ENCODE results near the gene PHLDB3.

The PHLDB3 gene

DNA sequence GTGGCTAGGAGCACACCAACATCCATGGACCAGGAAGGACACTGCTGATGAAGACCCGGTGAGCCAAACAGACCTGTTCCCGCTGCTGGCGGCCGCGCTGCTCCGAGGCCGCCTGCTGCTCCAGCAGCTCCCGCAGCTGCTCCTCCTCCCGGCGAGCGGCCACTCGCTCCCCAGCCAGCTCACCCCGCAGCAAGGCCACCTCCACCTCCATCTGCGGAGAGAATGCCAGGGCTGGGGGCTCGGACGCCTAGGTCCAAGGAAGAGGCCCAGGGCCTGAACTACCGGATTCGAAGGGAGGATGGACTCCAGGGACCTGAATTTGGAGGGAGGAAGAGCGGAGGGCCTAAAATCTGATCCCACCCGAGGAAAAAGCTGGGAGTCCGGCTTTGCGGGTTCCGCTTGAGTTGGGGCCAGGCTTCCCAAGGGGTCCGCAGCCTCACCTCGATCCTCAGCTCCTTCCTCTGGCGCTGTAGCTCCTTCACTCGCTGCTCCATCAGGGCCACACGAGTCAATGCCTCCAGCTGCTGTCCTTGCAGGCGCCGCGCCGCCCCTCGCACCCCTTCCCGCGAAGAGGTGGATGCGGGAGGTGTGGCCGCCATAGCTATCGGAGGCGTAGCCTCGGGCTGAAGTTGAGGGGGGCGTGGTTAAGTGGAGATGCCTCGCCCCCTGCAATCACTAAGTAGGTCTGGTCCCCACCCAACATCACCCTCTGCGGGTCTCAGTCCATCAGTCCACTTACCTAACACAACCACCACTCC, 2.7 kb downstream of the PHLDB3 start:
- no peak for DNase-seq (ENCODE audit: low read depth in 2 of 2, low spot score in 1 of 2)

DNA sequence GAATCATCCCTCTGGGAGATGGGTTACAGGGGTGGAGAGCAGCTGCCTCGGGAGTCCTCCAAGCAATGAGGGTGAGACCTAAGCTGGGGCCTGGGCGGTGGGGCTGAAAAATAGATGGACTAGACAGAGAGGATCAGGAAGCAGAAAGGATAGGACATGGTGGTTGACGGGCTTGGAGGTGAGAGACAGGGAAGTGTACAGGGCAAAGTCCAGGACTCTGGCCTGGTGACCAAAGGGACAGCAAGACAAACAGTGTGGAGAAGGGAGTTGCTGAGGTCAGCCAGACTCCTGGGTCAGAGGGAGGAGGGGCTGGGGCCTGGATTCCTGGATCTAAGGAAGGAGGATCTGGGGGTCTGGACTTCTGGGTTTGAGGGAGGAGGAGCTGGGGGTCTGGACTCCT, 5.5 kb downstream of the PHLDB3 start:
- DNase-seq (ENCODE audit: low read depth in 2 of 2, low spot score in 1 of 2) = no peak

GRCh38 chr19:43498233-43498842, 6.2 kb downstream of the PHLDB3 start:
- no peak for DNase-seq (ENCODE audit: low read depth in 2 of 2, low spot score in 1 of 2)

GRCh38 chr19:43496960-43497359, 7.6 kb downstream of the PHLDB3 start:
- DNase-seq (ENCODE audit: low read depth in 2 of 2, low spot score in 1 of 2) = no peak

- DNase-seq (ENCODE audit: low read depth in 2 of 2, low spot score in 1 of 2) = no peak
Measured at GRCh38 chr19:43495082-43495481, 9.5 kb downstream of the PHLDB3 start.

DNA sequence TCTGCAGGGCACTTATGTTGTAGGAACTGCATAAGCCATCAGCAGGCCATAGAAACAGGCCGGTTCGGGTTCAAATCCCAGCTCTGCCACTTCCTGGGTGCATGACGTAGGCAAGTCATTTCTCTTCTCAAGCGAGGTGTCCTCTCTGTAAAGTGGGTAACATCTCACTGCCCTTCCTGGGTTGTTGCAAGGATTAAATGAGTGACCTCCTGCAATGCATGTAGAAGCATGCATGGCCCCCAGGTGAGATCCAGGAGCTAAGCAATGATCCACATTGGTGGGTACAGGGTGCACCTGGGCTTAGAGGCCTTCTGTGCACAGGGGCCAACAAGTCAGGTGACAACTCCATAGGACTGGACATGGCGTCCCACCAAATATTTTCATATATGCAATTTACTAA, 13.8 kb downstream of the PHLDB3 start:
- no peak for DNase-seq (ENCODE audit: low read depth in 2 of 2, low spot score in 1 of 2)

DNA sequence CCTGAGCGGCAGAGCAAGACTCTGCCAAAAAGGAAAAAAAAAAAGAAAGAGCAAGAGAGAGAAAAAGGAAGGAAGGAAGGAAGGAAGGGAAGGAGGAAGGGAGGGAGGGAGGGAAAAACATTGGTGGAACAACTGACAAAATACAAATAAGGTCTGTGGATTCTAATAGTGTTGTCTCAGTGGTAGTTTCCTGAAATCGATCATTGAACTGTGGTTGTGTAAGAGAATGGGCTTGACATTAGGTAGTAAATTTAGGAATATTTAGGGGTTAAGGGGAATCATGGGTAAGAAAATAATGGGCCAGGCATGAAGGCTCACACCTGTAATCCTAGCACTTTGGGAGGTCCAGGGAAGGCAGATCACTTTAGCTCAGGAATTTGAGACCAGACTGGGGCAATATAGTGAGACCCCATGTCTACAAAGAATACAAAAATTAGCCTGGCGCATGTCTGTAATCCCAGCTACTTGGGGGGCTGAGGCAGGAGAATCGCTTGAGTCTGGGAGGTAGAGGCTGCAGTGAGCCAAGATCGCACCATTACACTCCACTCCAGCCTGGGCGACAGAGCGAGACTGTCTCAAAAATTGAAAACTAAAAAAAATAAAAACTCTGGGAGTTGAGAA, 14.5 kb downstream of the PHLDB3 start:
- no peak for DNase-seq (ENCODE audit: low read depth in 2 of 2, low spot score in 1 of 2)

GRCh38 chr19:43489310-43489709, 15.2 kb downstream of the PHLDB3 start:
- no peak for DNase-seq (ENCODE audit: low read depth in 2 of 2, low spot score in 1 of 2)

DNA sequence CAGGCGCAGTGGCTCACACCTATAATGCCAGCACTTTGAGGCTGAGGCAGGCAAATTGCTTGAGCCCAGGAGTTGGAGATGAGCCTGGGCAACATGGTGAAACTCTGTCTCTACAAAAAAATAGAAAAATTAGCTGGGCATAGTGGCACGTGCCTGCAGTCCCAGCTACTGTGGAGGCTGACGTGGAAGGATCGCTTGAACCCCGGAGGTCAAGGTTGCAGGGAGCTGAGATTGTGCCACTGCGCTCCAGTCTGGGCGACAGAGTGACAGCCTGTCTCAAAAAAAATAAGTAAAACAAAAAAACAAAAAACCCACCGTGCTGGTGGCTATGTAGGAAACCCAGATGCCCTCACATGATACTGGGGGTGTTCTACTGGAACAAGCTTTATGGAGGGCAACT, 16.4 kb downstream of the PHLDB3 start:
- DNase-seq (ENCODE audit: low read depth in 2 of 2, low spot score in 1 of 2) = no peak

GRCh38 chr19:43486412-43486811, 18.1 kb downstream of the PHLDB3 start:
- no peak for DNase-seq (ENCODE audit: low read depth in 2 of 2, low spot score in 1 of 2)

DNA sequence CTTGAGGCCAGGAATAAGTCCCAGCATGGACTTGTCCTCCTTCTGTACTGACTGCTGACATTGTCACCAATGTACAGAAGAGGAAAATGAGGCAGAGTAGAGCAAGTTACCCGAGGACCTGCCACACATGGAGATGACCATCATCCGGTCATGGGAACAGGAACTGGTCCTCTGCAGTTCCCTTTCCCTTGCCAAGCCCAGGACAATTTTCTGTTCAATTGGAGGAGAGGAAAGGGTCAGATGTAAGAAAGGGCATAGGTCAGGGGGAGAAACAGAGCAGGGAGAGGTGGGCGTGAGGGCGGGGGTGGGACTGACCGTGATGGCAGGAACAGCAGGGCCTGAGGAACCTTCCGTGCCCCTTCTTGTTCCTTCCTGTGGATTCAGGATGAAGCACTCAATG, 18.6 kb downstream of the PHLDB3 start:
- DNase-seq (ENCODE audit: low read depth in 2 of 2, low spot score in 1 of 2) = no peak

DNA sequence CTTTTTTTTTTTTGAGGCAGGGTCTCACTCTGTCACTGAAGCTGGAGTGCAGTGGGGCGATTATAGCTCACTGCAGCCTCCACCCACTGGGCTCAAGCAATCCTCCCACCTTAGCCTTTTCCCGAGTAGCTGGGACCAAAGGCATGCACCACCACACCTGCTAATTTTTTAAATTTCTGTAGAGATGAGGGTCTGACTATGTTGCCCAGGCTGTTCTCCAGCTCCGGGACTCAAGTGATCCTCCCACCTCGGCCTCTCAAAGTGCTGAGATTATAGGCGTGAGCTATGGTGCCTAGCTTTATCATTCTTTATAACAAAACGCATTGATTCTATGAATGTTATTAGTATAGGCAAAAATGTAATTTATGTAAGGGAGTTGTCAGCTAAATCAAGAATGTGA, 21.3 kb downstream of the PHLDB3 start:
- DNase-seq (ENCODE audit: low read depth in 2 of 2, low spot score in 1 of 2) = no peak

- no peak for DNase-seq (ENCODE audit: low read depth in 2 of 2, low spot score in 1 of 2)
Measured at GRCh38 chr19:43482193-43482592, 22.4 kb downstream of the PHLDB3 start.

DNA sequence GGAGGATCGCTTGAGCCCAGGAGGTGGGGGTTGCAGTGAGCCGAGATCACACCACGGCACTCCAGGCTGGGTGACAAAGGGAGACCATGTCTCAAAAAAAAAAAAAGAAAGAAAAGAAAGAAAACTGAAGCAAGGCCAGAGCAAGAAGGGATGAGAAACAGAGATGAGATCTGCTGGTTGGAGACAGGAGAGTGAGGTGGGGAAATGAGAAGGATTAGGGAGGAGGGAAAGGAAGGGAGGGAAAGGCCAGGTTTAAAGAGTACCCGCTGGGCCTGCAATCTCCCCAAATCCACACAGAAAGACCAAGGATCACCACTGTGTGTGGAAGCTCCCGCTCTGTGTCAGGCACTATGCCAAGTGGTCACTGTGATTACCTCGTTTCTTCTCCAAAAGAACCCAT, 22.8 kb downstream of the PHLDB3 start:
- DNase-seq (ENCODE audit: low read depth in 2 of 2, low spot score in 1 of 2) = no peak

DNA sequence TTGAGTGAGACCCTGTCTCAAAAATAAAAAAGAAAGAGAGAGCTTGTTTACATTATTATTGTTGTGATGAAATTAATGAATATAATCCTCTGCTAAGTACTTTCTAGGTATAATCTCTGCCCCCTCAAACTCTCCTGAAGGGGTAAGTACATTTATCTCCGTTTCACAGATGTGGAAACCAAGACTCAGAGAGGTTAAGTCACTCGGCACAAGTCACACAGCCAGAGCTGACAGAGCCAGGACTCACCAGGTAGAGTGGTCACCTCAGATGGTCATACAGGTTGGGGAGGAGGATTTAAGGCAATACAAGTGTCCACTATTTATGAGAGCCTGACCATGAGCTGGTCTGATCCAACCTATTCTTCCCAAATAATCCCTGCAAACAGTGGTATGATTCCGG, 24.0 kb downstream of the PHLDB3 start:
- no peak for DNase-seq (ENCODE audit: low read depth in 2 of 2, low spot score in 1 of 2)

- no peak for DNase-seq (ENCODE audit: low read depth in 2 of 2, low spot score in 1 of 2)
Measured at GRCh38 chr19:43479961-43480561, 24.5 kb downstream of the PHLDB3 start.

DNA sequence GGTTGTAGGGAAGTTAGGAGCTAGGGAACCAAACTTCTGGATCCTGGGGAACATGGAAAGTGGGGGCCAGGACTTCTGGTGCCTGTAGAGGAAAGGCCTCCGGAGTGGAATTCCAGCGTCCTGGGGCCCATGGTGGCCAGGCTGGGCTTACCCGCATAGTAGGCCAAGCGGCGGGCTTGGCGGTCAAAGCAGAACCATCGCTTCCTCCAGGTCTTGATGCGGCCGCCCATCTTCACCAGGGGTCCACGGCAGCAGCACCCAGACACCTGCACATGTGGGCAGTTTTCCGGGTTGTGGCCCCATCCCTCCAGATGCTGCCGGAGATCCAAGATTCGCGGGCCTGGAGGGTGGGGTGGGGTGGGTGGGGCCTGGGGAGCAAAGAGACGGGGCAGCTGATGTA, 25.3 kb downstream of the PHLDB3 start:
- DNase-seq (ENCODE audit: low read depth in 2 of 2, low spot score in 1 of 2) = no peak

- DNase-seq (ENCODE audit: low read depth in 2 of 2, low spot score in 1 of 2) = no peak
Measured at GRCh38 chr19:43478323-43478722, 26.2 kb downstream of the PHLDB3 start.

- no peak for DNase-seq (ENCODE audit: low read depth in 2 of 2, low spot score in 1 of 2)
Measured at GRCh38 chr19:43476606-43477005, 27.9 kb downstream of the PHLDB3 start.

- DNase-seq (ENCODE audit: low read depth in 2 of 2, low spot score in 1 of 2) = peak; percentile 91 to 97
Measured at GRCh38 chr19:43474986-43475705, 29.4 kb downstream of the PHLDB3 start.

GRCh38 chr19:43474487-43474886, 30.1 kb downstream of the PHLDB3 start:
- no peak for DNase-seq (ENCODE audit: low read depth in 2 of 2, low spot score in 1 of 2)

- no peak for DNase-seq (ENCODE audit: low read depth in 2 of 2, low spot score in 1 of 2)
Measured at GRCh38 chr19:43471091-43471490, 33.5 kb downstream of the PHLDB3 start.
